Fibroblast of pulmonary artery (primary cell): ENCODE data around the gene AQP7.

Experiments used
- DNase-seq: peaks from one replicate; pipeline ENCODE4 v3.0.0-alpha.2; 2010; ENCODE audit warnings: low read depth
- H3K4me3 ChIP-seq: replicated peaks from 2 replicates; pipeline ENCODE4 v1.5.1; 2011; ENCODE audit warnings: low read depth, mild to moderate bottlenecking, control low read depth, low read length, moderate library complexity
- CTCF ChIP-seq: IDR thresholded peaks from 2 replicates; pipeline ENCODE4 v1.5.1; 2011; ENCODE audit warnings: mild to moderate bottlenecking, control low read depth, low read length, inconsistent platforms; ENCODE audit errors: missing control alignments

The AQP7 gene

GRCh38 chr9:33341182-33341581 is 61.2 kb downstream of the AQP7 start:
- TF ChIP-seq CTCF = no peak
- DNase-seq = no peak
- H3K4me3 ChIP-seq = no peak overlapping the region

- H3K4me3 ChIP-seq = no peak overlapping the region
- no peak for TF ChIP-seq CTCF
- DNase-seq = no peak
Measured at GRCh38 chr9:33340186-33340585, 62.2 kb downstream of the AQP7 start.
